Measurements from ENCODE around the gene RHEBL1.
"Not testable (repeated sequence)": the region's sequence is repeated elsewhere in the genome, so short reads cannot be mapped to it uniquely, and the experiment has no call there.

RHEBL1 gene

GRCh38 chr12:49061916-49062315 is 7.9 kb downstream of the RHEBL1 start:
- H3K27me3 Mint-ChIP-seq, H3K36me3 Mint-ChIP-seq, H3K27ac Mint-ChIP-seq, H3K9me3 Mint-ChIP-seq: not testable (repeated sequence)
- Mint-ChIP-seq H3K4me1 (peaks cover 36% of the 10 kb centered on the region), H3K4me3 (peak overlapping the region; percentile 97)

GRCh38 chr12:49061157-49061650 is 8.6 kb downstream of the RHEBL1 start:
- peak overlapping the region; percentile 99 for H3K27ac Mint-ChIP-seq
- no peaks in the 10 kb centered on the region for H3K27me3 Mint-ChIP-seq
- no peaks in the 10 kb centered on the region for H3K9me3 Mint-ChIP-seq
- H3K4me1 Mint-ChIP-seq, result peaks cover 43% of the 10 kb centered on the region
- H3K36me3 Mint-ChIP-seq, result peaks cover 2% of the 10 kb centered on the region
- H3K4me3 Mint-ChIP-seq, result peak overlapping the region; percentile 97

GRCh38 chr12:49060237-49061156 is 9.3 kb downstream of the RHEBL1 start, which contains the start of gene KMT2D:
KMT2D (minus strand) TSS chr12:49060794; CDS start chr12:49055324, 5,470 bp downstream.
- Mint-ChIP-seq H3K27me3 (no peaks in the 10 kb centered on the region), H3K4me1 (peaks cover 50% of the 10 kb centered on the region), H3K4me3 (peak within 1 kb of the TSS; percentile 97), H3K9me3 (no peaks in the 10 kb centered on the region), H3K27ac (peak within 1 kb of the TSS; percentile 99), H3K36me3 (peaks cover 5% of the 10 kb centered on the region)

- H3K4me1 Mint-ChIP-seq, result peaks cover 59% of the 10 kb centered on the region
These were observed 10.2 kb downstream of the RHEBL1 start for GRCh38 chr12:49059299-49060171.

GRCh38 chr12:49059045-49059298 is 10.8 kb downstream of the RHEBL1 start:
- Mint-ChIP-seq H3K27ac (peak overlapping the region; percentile 95), H3K27me3 (no peaks in the 10 kb centered on the region), H3K36me3 (peaks cover 5% of the 10 kb centered on the region), H3K4me1 (peaks cover 62% of the 10 kb centered on the region), H3K9me3 (no peaks in the 10 kb centered on the region), H3K4me3 (peak overlapping the region; percentile 95)

More at GRCh38 chr12:49059299-49060171, 10.2 kb downstream of the RHEBL1 start:
- no peaks in the 10 kb centered on the region for H3K27me3 Mint-ChIP-seq
- peaks cover 5% of the 10 kb centered on the region for H3K36me3 Mint-ChIP-seq
- peak overlapping the region; percentile 95 for H3K27ac Mint-ChIP-seq
- no peaks in the 10 kb centered on the region for H3K9me3 Mint-ChIP-seq
- H3K4me3 Mint-ChIP-seq, result peak overlapping the region; percentile 95

- Mint-ChIP-seq H3K4me1 (peaks cover 58% of the 10 kb centered on the region), H3K27ac (peak overlapping the region; percentile 95), H3K4me3 (peak overlapping the region; percentile 95), H3K27me3 (no peaks in the 10 kb centered on the region), H3K9me3 (no peaks in the 10 kb centered on the region), H3K36me3 (peaks cover 5% of the 10 kb centered on the region)
These were observed 11.3 kb downstream of the RHEBL1 start for GRCh38 chr12:49058366-49059044.

- Mint-ChIP-seq H3K4me1 (peaks cover 61% of the 10 kb centered on the region), H3K4me3 (peak overlapping the region; percentile 95), H3K9me3 (no peaks in the 10 kb centered on the region), H3K36me3 (peaks cover 5% of the 10 kb centered on the region), H3K27me3 (no peaks in the 10 kb centered on the region), H3K27ac (peak overlapping the region; percentile 95)
These were observed 11.9 kb downstream of the RHEBL1 start for GRCh38 chr12:49057888-49058287.

- H3K9me3 Mint-ChIP-seq, result no peaks in the 10 kb centered on the region
- H3K4me3 Mint-ChIP-seq, result peak overlapping the region; percentile 95
- H3K36me3 Mint-ChIP-seq, result peaks cover 13% of the 10 kb centered on the region
- H3K4me1 Mint-ChIP-seq, result peaks cover 61% of the 10 kb centered on the region
- H3K27ac Mint-ChIP-seq, result peak overlapping the region; percentile 86
- no peaks in the 10 kb centered on the region for H3K27me3 Mint-ChIP-seq
These were observed 13.6 kb downstream of the RHEBL1 start for GRCh38 chr12:49055978-49056754.

GRCh38 chr12:49055092-49055491 is 14.7 kb downstream of the RHEBL1 start:
- H3K4me3 Mint-ChIP-seq, result no peak overlapping the region
- H3K9me3 Mint-ChIP-seq, result no peaks in the 10 kb centered on the region
- H3K27me3 Mint-ChIP-seq, result no peaks in the 10 kb centered on the region
- H3K4me1 Mint-ChIP-seq, result peaks cover 58% of the 10 kb centered on the region
- H3K36me3 Mint-ChIP-seq, result peaks cover 13% of the 10 kb centered on the region
- peak overlapping the region; percentile 5 for H3K27ac Mint-ChIP-seq

GRCh38 chr12:49054524-49054923 is 15.3 kb downstream of the RHEBL1 start:
- Mint-ChIP-seq H3K36me3 (peaks cover 13% of the 10 kb centered on the region), H3K4me3 (no peak overlapping the region), H3K27me3 (no peaks in the 10 kb centered on the region), H3K27ac (no peak overlapping the region), H3K9me3 (no peaks in the 10 kb centered on the region), H3K4me1 (peaks cover 58% of the 10 kb centered on the region)

- peaks cover 11% of the 10 kb centered on the region for H3K36me3 Mint-ChIP-seq
- H3K27me3 Mint-ChIP-seq, result no peaks in the 10 kb centered on the region
- no peaks in the 10 kb centered on the region for H3K9me3 Mint-ChIP-seq
- no peak overlapping the region for H3K4me3 Mint-ChIP-seq
- no peak overlapping the region for H3K27ac Mint-ChIP-seq
- peaks cover 58% of the 10 kb centered on the region for H3K4me1 Mint-ChIP-seq
These were observed 15.7 kb downstream of the RHEBL1 start for GRCh38 chr12:49054096-49054495.

GRCh38 chr12:49052451-49053208 is 17.1 kb downstream of the RHEBL1 start:
- Mint-ChIP-seq H3K27ac (no peak overlapping the region), H3K9me3 (no peaks in the 10 kb centered on the region), H3K4me3 (no peak overlapping the region), H3K27me3 (no peaks in the 10 kb centered on the region), H3K4me1 (peaks cover 43% of the 10 kb centered on the region), H3K36me3 (peaks cover 17% of the 10 kb centered on the region)

GRCh38 chr12:49051777-49052438 is 17.9 kb downstream of the RHEBL1 start:
- Mint-ChIP-seq H3K4me1 (peaks cover 36% of the 10 kb centered on the region), H3K4me3 (no peak overlapping the region), H3K27me3 (no peaks in the 10 kb centered on the region), H3K9me3 (no peaks in the 10 kb centered on the region), H3K36me3 (peaks cover 17% of the 10 kb centered on the region), H3K27ac (peak overlapping the region; percentile 82)

GRCh38 chr12:49051373-49051764 is 18.4 kb downstream of the RHEBL1 start:
- peaks cover 19% of the 10 kb centered on the region for H3K36me3 Mint-ChIP-seq
- no peaks in the 10 kb centered on the region for H3K27me3 Mint-ChIP-seq
- peaks cover 30% of the 10 kb centered on the region for H3K4me1 Mint-ChIP-seq
- no peak overlapping the region for H3K4me3 Mint-ChIP-seq
- H3K9me3 Mint-ChIP-seq, result no peaks in the 10 kb centered on the region
- H3K27ac Mint-ChIP-seq, result no peak overlapping the region

Data from activated naive CD4-positive, alpha-beta T cell treated with anti-CD3 and anti-CD28 coated beads, Interleukin-2, amount 50 U/mL, for 24 hours (primary cell).